ENCODE measurements around the gene CMC2. TPM values are rescaled to one million over a fixed set of nuclear protein-coding genes. Genes with fewer than 3 reads are reported as not detected.

Gene CMC2
- total RNA-seq, 2 donors from 2014 or later: 78.3 to 86.6 TPM

DNA sequence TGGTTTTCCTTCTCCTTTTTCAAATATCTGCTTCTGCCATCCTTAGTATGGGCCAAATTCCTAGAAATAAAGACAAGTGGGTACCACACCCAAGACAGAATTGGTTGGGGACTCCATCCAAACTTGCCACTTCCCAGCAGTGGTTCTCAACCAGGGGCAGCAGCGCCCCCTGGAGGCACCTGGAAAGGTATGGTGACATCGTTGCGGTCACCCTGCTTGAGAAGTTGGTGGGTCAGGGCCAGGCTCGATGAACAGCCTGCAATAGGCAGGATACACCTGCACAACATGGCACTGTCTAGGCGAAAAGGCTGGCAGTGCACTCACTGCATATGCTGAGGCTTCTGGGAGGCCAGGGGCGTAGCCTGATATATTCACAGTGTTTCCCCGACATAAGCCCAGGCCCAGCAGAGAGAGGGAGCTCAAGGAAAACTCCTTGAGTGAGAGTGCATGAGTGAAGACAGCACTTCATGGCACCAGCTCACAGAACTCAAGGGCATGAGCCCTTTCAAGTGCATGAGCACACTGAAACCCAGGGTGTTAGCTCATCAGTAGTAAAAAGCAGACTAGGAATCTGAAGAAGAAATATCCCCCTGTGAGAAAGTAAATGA, 57.7 kb downstream of the CMC2 start:
- Mint-ChIP-seq H3K4me3 (no peak overlapping the region), H3K27ac (no peak overlapping the region), H3K27me3 (peaks cover 30% of the 10 kb centered on the region), H3K36me3 (ENCODE audit: low read depth) (no peaks in the 10 kb centered on the region), H3K4me1 (no peaks in the 10 kb centered on the region)
- peak in 1 of 3 donors; percentile 10 for DNase-seq
- ATAC-seq: no peak
- H3K9me3 ChIP-seq (ENCODE audit: control insufficient read depth, low read length, poor library complexity, severe bottlenecking): no peaks in the 10 kb centered on the region

DNA sequence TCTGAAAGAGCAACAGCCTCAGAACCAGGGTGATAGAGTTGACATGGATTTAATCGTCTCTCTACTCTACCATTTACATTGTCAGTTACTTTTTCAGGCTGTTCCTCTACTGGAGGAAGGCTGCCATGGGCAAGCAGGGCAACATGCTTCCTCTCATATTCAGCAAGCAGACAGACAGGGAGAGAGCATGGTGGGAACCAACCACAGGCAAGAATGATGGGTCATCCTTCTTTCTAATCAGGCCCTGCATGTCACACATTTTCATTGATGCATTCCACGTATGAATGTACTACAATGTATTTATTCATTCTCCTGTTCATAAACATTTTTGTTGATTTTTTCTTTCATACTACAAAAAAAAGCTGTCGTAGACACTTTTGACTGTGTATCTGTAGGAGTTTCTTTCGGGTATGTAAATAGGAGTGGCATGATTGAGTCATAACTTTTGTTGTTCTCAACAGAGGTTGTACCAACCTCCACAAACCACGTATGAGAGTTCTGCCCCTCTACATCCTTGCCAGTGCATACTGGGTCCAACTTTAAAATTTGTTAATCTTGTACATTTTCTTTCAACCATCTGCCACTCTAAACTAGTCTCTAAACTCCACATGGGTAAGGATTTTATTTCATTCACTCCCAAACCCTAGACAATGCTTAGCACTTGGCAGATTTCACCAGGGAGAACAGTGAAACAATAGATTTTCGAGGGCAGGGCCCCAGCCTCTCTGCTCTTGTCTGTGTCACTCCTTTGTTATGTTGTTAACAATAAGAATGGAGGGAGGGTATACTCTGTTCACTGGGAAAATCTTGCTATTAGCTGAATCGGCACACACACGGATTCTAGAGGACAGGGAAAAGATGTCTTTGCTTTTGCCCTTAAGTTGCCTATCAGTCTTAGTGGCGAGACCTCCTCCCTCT, 58.7 kb downstream of the CMC2 start:
- H3K27ac Mint-ChIP-seq: no peak overlapping the region
- no peak for ATAC-seq

DNA sequence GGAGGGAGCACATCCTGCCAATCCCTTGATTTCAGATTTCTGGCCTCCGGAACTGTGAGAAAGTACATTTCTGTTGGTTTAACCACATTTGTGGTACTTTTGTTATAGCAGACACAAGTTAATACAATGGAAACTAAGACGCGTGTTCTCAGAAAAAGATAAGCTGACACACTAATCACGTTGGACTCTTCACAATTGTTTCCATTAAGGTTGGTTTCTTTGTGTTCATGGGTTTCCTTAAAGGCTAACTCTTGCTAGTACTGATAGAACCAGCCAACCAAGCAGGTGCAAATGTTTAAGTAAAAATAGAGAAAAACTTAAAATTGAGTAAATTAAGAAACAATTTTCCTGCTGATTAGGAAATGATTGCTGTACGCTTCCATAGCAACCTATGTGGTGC, 59.4 kb downstream of the CMC2 start:
- H3K9me3 ChIP-seq (ENCODE audit: control insufficient read depth, low read length, poor library complexity, severe bottlenecking): no peaks in the 10 kb centered on the region
- Mint-ChIP-seq H3K4me1 (no peaks in the 10 kb centered on the region), H3K27me3 (peaks cover 30% of the 10 kb centered on the region), H3K27ac (no peak overlapping the region), H3K36me3 (ENCODE audit: low read depth) (no peaks in the 10 kb centered on the region), H3K4me3 (no peak overlapping the region)
- no peak for ATAC-seq
- DNase-seq: no peak

More for the DNA sequence above, 58.7 kb downstream of the CMC2 start:
- no peak for DNase-seq
- no peaks in the 10 kb centered on the region for H3K9me3 ChIP-seq (ENCODE audit: control insufficient read depth, low read length, poor library complexity, severe bottlenecking)
- Mint-ChIP-seq H3K36me3 (ENCODE audit: low read depth) (no peaks in the 10 kb centered on the region), H3K4me3 (no peak overlapping the region), H3K4me1 (no peaks in the 10 kb centered on the region), H3K27me3 (peaks cover 30% of the 10 kb centered on the region)

DNA sequence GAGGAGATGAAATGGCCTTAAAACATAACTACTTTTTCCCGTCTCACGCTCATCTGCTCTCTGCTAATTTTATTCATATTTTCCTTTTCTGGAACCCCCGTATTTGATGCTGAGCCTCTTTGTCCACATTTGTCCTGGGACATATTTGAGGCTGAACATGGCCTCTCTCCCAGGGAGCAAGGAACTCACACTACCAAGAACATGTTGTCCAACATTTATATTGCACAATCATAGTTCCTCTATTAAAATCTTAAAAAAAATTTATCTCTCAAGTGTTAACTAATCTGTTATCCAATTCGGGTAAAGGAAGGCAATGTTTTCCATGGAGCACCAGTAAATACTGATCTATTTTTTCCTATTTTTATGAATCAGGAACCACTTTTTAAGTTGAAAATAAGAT, 60.2 kb downstream of the CMC2 start:
- H3K27me3 Mint-ChIP-seq: peaks cover 30% of the 10 kb centered on the region
- DNase-seq (no peak), ATAC-seq (no peak)
- no peaks in the 10 kb centered on the region for H3K9me3 ChIP-seq (ENCODE audit: control insufficient read depth, low read length, poor library complexity, severe bottlenecking)
- no peaks in the 10 kb centered on the region for H3K4me1 Mint-ChIP-seq
- no peak overlapping the region for H3K27ac Mint-ChIP-seq
- no peak overlapping the region for H3K4me3 Mint-ChIP-seq
- no peaks in the 10 kb centered on the region for H3K36me3 Mint-ChIP-seq (ENCODE audit: low read depth)

DNA sequence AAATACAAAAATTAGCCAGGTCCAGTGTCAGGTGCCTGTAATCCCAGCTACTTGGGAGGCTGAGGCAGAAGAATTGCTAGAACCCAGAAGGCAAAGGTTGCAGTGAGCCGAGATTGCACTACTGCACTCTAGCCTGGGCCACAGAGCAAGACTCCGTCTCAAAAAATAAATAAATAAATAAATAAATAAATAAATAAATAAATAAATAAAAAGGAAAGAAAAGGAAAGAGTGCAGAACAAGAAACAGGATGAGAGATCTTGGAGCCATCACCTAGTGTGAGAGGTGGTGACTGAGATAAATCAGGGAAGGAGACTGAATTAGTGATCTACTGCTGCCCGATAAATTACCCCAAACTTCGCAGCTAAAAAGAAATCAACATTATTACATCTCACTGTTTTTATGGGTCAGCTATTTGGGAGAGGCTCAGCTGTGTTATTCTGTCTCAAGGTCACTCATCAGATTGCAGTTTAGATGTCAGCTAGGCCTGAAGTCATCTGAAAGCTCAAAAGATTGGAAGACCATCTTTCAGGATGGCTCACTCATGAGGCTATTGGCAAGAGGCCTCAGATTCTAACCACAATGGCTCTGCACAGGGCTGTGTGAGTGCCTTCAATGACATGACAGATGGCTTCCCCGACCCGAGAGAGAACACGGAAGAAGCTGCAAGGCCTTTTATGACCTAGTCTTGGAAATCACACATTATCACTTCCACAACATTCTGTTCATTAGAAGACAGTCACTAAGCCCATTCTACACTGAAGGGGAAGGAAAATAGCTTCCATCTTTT, 66.4 kb downstream of the CMC2 start:
- H3K36me3 Mint-ChIP-seq (ENCODE audit: low read depth): no peaks in the 10 kb centered on the region
- H3K27me3 Mint-ChIP-seq: peaks cover 11% of the 10 kb centered on the region
- H3K4me3 Mint-ChIP-seq: no peak overlapping the region
- no peak overlapping the region for H3K27ac Mint-ChIP-seq
- H3K4me1 Mint-ChIP-seq: no peaks in the 10 kb centered on the region
- H3K9me3 ChIP-seq (ENCODE audit: control insufficient read depth, low read length, poor library complexity, severe bottlenecking): no peaks in the 10 kb centered on the region
- no peak for DNase-seq
- no peak for ATAC-seq

DNA sequence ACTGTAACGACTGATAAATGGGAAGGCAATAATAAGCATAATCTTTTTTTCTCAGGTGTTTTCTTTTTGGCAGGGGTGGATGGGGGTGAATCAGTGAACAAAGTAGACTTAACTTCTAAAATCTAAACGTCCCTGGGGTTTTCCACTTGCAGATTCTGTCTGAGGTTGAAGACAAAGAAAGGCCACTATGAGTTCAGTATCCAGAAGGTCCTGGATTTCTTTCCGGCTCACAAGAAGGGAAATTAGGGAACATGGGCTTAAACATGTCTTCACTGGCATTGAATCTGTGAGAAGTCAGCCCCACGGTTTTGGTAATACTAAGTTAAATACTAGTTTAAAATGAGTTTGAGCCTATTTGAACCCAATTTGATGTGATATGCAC, 67.8 kb downstream of the CMC2 start:
- Mint-ChIP-seq H3K27ac (no peak overlapping the region), H3K27me3 (peaks cover 25% of the 10 kb centered on the region), H3K4me1 (peaks cover 6% of the 10 kb centered on the region), H3K4me3 (no peak overlapping the region), H3K36me3 (ENCODE audit: low read depth) (peaks cover 10% of the 10 kb centered on the region)
- H3K9me3 ChIP-seq (ENCODE audit: control insufficient read depth, low read length, poor library complexity, severe bottlenecking): no peaks in the 10 kb centered on the region
- DNase-seq (no peak), ATAC-seq (no peak)

DNA sequence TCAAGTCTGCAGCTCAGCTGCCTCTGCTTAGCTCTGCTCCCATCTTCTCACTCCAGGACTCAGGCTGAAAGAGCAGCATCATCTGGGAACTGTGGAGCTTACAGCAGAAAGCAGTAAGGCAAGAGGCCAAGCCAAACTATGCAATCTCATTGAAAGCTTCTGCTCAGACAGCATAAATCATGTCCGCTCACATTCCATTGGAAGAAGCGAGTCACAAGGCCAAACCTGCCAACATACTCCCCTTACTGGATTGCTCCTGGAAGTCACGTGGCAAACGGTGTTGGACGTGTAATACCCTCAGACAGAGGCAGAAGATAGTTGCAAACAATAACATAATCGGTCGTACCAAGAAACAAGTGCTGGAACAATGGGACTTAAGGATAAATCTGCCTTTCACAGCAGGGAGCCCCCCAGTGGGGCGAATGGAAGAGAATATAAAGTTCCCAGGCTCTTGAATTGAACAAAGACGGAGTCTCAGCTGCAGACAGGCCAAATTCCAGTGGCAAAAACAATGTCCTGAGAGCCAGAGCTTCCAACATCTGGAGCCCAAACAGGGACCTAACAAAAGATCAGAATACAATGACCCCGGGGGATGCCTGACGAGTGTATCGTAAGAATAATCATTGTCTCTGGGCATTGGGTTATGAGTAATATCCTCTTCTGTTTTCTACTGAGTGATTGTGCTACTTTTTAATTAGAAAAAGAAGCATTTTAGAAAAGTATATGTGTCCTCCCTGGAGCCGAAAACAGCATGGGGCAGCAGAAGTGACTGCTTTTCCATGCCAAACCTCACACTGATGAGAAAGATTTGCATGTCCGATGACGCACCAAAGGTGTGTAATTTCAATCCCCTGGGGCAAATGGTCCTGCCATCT, 68.4 kb downstream of the CMC2 start:
- no peak overlapping the region for H3K27ac Mint-ChIP-seq
- peaks cover 31% of the 10 kb centered on the region for H3K27me3 Mint-ChIP-seq
- H3K4me3 Mint-ChIP-seq: peak overlapping the region; percentile 43
- H3K9me3 ChIP-seq (ENCODE audit: control insufficient read depth, low read length, poor library complexity, severe bottlenecking): no peaks in the 10 kb centered on the region
- H3K36me3 Mint-ChIP-seq (ENCODE audit: low read depth): peaks cover 10% of the 10 kb centered on the region
- DNase-seq (no peak), ATAC-seq (no peak)
- peaks cover 6% of the 10 kb centered on the region for H3K4me1 Mint-ChIP-seq

DNA sequence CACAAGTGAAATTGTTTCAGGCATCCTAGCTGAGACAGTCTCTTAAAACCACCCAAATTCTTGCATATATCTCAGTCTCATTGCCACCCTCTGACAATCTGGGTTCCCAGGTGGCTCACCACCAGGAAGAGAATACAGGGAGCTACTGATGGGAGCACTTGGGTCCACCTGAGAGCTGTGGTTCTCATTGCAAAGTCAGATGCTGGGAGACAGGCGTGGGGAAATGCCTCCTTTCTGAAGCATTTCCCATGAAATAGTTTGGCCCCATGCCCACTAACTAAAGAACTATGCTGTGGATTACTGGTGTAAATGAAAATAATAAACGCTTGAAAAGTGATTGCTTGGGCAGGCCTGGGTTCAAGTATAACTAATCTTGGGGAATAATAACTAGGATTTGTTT, 70.3 kb downstream of the CMC2 start:
- no peaks in the 10 kb centered on the region for H3K9me3 ChIP-seq (ENCODE audit: control insufficient read depth, low read length, poor library complexity, severe bottlenecking)
- no peak for ATAC-seq
- H3K4me1 Mint-ChIP-seq: peaks cover 13% of the 10 kb centered on the region
- peaks cover 38% of the 10 kb centered on the region for H3K27me3 Mint-ChIP-seq
- no peak overlapping the region for H3K4me3 Mint-ChIP-seq
- no peak for DNase-seq
- peaks cover 10% of the 10 kb centered on the region for H3K36me3 Mint-ChIP-seq (ENCODE audit: low read depth)
- H3K27ac Mint-ChIP-seq: no peak overlapping the region

DNA sequence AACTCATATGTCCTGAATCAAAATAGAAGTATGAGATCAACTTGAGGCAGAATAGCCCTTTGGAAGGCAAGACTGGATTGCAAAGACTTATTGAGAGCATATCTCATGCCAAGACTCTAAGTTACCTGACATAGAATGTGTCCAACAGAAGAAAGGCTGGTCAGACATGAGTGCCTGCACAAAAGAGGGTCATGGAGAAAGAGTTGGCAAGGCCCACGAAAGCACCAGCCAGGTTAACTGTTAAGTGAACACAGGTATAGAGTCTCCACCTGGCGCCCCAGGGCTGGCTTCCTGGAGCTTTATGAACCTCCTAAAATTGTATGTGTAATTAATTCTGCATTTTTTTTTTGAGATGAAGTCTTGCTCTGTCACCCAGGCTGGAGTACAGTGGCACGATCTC, 71.0 kb downstream of the CMC2 start:
- no peaks in the 10 kb centered on the region for H3K9me3 ChIP-seq (ENCODE audit: control insufficient read depth, low read length, poor library complexity, severe bottlenecking)
- H3K36me3 Mint-ChIP-seq (ENCODE audit: low read depth): peaks cover 10% of the 10 kb centered on the region
- DNase-seq: no peak
- ATAC-seq: no peak
- H3K4me3 Mint-ChIP-seq: no peak overlapping the region
- H3K27me3 Mint-ChIP-seq: peaks cover 38% of the 10 kb centered on the region
- H3K27ac Mint-ChIP-seq: no peak overlapping the region
- peaks cover 13% of the 10 kb centered on the region for H3K4me1 Mint-ChIP-seq

DNA sequence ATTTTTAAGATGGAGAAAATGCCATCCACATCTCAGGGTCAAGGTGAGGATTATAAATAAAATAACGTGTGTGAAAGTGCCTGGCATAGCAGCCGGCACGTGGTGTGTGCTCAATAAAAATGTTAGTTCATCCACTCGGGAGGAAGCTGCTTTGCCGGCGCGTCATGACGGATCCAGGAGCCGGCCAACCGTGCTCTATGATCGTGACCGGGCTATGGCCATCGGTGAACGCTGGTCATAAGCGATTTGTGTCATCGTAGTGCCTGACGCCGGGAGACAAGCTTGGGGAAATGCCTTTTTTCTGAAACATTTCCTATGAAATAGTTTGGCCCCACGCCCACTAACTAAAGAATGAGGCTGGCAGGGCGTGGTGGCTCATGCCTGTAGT, 74.0 kb downstream of the CMC2 start:
- peaks cover 50% of the 10 kb centered on the region for H3K27me3 Mint-ChIP-seq
- no peak for DNase-seq
- peaks cover 10% of the 10 kb centered on the region for H3K36me3 Mint-ChIP-seq (ENCODE audit: low read depth)

DNA sequence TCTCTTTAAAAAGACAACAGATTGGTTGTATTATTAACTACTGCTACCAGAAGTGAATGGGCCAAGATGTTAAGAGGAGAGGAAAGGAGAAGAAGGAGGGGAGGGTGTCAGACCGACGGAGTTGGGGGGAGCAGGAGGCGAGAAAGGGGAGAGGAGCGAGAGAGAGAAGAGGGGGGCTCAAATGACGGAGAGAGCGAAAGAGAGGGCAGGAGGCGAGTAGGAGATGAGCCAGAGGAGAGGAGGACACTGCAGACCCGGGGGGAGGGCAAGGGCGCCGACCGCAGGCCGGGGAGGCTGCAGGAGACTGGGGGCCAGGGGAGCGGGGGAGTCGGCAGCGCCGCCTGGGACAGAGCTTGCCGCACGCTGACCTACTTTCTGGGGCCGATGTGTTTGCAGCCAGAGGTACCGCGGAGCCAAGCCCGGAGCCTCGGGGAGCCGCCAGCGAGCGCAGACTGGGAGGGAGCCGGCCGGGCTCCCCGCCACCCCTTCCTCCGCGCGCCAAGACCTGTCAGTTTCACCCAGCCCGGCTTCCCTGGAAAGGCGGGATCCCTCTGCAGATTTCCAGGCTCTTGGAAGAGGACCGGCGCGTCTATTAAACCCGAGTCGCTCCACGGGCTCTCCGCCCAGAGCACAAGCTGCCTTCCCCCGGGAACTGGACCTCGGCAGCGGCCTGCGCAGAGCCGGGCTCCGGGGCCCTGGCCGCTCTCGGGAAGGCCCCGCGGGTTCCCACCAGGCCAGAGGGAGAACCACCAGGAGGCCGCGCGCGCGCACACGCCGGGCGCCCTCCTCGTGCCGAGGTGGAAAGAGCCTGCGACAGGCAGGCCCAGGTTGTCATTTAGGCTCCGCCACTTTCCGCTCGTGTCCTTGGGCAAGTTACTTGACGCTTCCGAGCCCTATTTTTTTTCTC, 74.6 kb downstream of the CMC2 start:
- no peak overlapping the region for H3K27ac Mint-ChIP-seq
- ATAC-seq: peak; percentile 57
- no peak for DNase-seq

More for the DNA sequence above, 74.0 kb downstream of the CMC2 start:
- no peaks in the 10 kb centered on the region for H3K9me3 ChIP-seq (ENCODE audit: control insufficient read depth, low read length, poor library complexity, severe bottlenecking)
- H3K4me1 Mint-ChIP-seq: peaks cover 13% of the 10 kb centered on the region
- H3K27ac Mint-ChIP-seq: no peak overlapping the region
- ATAC-seq: no peak
- peak overlapping the region; percentile 86 for H3K4me3 Mint-ChIP-seq

More for the DNA sequence above, 74.6 kb downstream of the CMC2 start:
- H3K9me3 ChIP-seq (ENCODE audit: control insufficient read depth, low read length, poor library complexity, severe bottlenecking): no peaks in the 10 kb centered on the region
- Mint-ChIP-seq H3K27me3 (peaks cover 56% of the 10 kb centered on the region), H3K4me1 (peaks cover 13% of the 10 kb centered on the region), H3K36me3 (ENCODE audit: low read depth) (peaks cover 15% of the 10 kb centered on the region), H3K4me3 (peak overlapping the region; percentile 86)

Measured in T-helper 17 cell (primary cell).